Measurements from ENCODE around the gene MAP1LC3B2. TPM values are rescaled to one million over a fixed set of nuclear protein-coding genes. Genes with fewer than 3 reads are reported as not detected.

Gene MAP1LC3B2
- total RNA-seq, 4 donors from 2014 or later, result 1.1 to 1.8 (median 1.8) TPM; not detected in 1

- Histone ChIP-seq H3K4me1 (peaks cover 0 to 56% (median 7%) of the 10 kb centered on the region in 3 donors), H3K27ac (peak overlapping the region in 3 of 4 donors; percentile 31 to 58 (median 38)), H3K36me3 (no peaks in the 10 kb centered on the region), H3K9me3 (no peaks in the 10 kb centered on the region), H3K4me3 (no peak overlapping the region), H3K27me3 (no peaks in the 10 kb centered on the region)
- no peak for ATAC-seq
- WGBS, 2 donors (ENCODE audit: low coverage in 1 of 2), result 73 to 81% methylated on average over 6 to 7 of the region's 8 CpGs
- TF ChIP-seq CTCF (IDR thresholded peaks at IDR 0.05), result no peak
- TF ChIP-seq EP300 (IDR thresholded peaks at IDR 0.05), result no peak
- TF ChIP-seq POLR2A (IDR thresholded peaks at IDR 0.05), result no peak
- TF ChIP-seq POLR2AphosphoS5 (IDR thresholded peaks at IDR 0.05), result no peak
These were observed 20.4 kb upstream of the MAP1LC3B2 start for GRCh38 chr12:116538682-116539305.

- WGBS, 2 donors (ENCODE audit: low coverage in 1 of 2), result 0 to 17% methylated on average over 1 of the region's 1 CpG
- Histone ChIP-seq H3K9me3 (no peaks in the 10 kb centered on the region), H3K4me1 (peaks cover 0 to 60% (median 10%) of the 10 kb centered on the region in 3 donors), H3K27ac (peak overlapping the region in 3 of 4 donors; percentile 31 to 58 (median 38)), H3K4me3 (no peak overlapping the region), H3K27me3 (no peaks in the 10 kb centered on the region), H3K36me3 (no peaks in the 10 kb centered on the region)
- peak; percentile 25 for ATAC-seq
- TF ChIP-seq POLR2AphosphoS5 (IDR thresholded peaks at IDR 0.05) (peak; percentile 62), POLR2A (IDR thresholded peaks at IDR 0.05) (no peak)
These were observed 19.8 kb upstream of the MAP1LC3B2 start for GRCh38 chr12:116539361-116539771.

- ATAC-seq, result no peak
- no peak for TF ChIP-seq POLR2A (IDR thresholded peaks at IDR 0.05)
- TF ChIP-seq POLR2AphosphoS5 (IDR thresholded peaks at IDR 0.05), result no peak
- no peak for TF ChIP-seq EP300 (IDR thresholded peaks at IDR 0.05)
- TF ChIP-seq CTCF (IDR thresholded peaks at IDR 0.05), result no peak
- no peaks in the 10 kb centered on the region for H3K27me3 ChIP-seq
- H3K4me3 ChIP-seq, result no peak overlapping the region
- 20 to 23% methylated on average over 11 to 17 of the region's 17 CpGs for WGBS, 2 donors (ENCODE audit: low coverage in 1 of 2)
- H3K27ac ChIP-seq, result peak overlapping the region in 3 of 4 donors; percentile 31 to 58 (median 38)
- no peaks in the 10 kb centered on the region for H3K36me3 ChIP-seq
- H3K4me1 ChIP-seq, result peaks cover 0 to 58% (median 7%) of the 10 kb centered on the region in 3 donors
- H3K9me3 ChIP-seq, result no peaks in the 10 kb centered on the region
These were observed 19.2 kb upstream of the MAP1LC3B2 start for GRCh38 chr12:116539905-116540482.

GRCh38 chr12:116540622-116541152 lies 18.5 kb upstream of the MAP1LC3B2 start:
- H3K27ac ChIP-seq, result peak overlapping the region in 1 of 4 donors; percentile 31
- no peaks in the 10 kb centered on the region for H3K9me3 ChIP-seq
- no peaks in the 10 kb centered on the region for H3K27me3 ChIP-seq
- WGBS, 2 donors (ENCODE audit: low coverage in 1 of 2), result 63 to 71% methylated on average over 5 of the region's 5 CpGs
- ATAC-seq, result no peak
- H3K4me3 ChIP-seq, result no peak overlapping the region
- TF ChIP-seq EP300 (IDR thresholded peaks at IDR 0.05) (no peak), CTCF (IDR thresholded peaks at IDR 0.05) (no peak), POLR2A (IDR thresholded peaks at IDR 0.05) (no peak), POLR2AphosphoS5 (IDR thresholded peaks at IDR 0.05) (no peak)
- peaks cover 0 to 62% (median 7%) of the 10 kb centered on the region in 3 donors for H3K4me1 ChIP-seq
- H3K36me3 ChIP-seq, result no peaks in the 10 kb centered on the region

GRCh38 chr12:116541547-116542344 lies 17.4 kb upstream of the MAP1LC3B2 start:
- no peaks in the 10 kb centered on the region for H3K9me3 ChIP-seq
- H3K27ac ChIP-seq, result no peak overlapping the region
- no peaks in the 10 kb centered on the region for H3K36me3 ChIP-seq
- no peak overlapping the region for H3K4me3 ChIP-seq
- 95 to 99% methylated on average over 5 to 8 of the region's 8 CpGs for WGBS, 2 donors (ENCODE audit: low coverage in 1 of 2)
- no peak for ATAC-seq
- TF ChIP-seq EP300 (IDR thresholded peaks at IDR 0.05) (no peak), POLR2AphosphoS5 (IDR thresholded peaks at IDR 0.05) (no peak), POLR2A (IDR thresholded peaks at IDR 0.05) (no peak)
- H3K4me1 ChIP-seq, result peaks cover 0 to 64% (median 7%) of the 10 kb centered on the region in 3 donors
- H3K27me3 ChIP-seq, result no peaks in the 10 kb centered on the region

All from gastroesophageal sphincter (tissue), 4 donors.